Upper lobe of left lung (tissue), 6 donors: ENCODE measurements around the gene TTLL5. TPM values are rescaled to one million over a fixed set of nuclear protein-coding genes. Genes with fewer than 3 reads are reported as not detected.

Experiments used
- ATAC-seq, 2 donors: fragments of 200-7000 bp; cut with Tn5 transposase; one replicate each; pipeline ENCODE4 v1.9.1; 2022; ENCODE audit warnings: mild to moderate bottlenecking in 2 of 2, moderate library complexity in 2 of 2; ENCODE audit not compliant: low FRiP score in 2 of 2
- DNase-seq, 2 donors: peaks; one replicate each; pipeline ENCODE4 v3.0.0-alpha.2; 2019 to 2020
- H3K27ac ChIP-seq, 4 donors: fragments of 200-600 bp; sonication (generic); one replicate each; pipeline ENCODE4 v1.5.1; 2016 to 2019
- H3K27me3 ChIP-seq, 4 donors: fragments of 200-600 bp; sonication (generic); one replicate each; pipeline ENCODE4 v1.5.1; 2017 to 2019
- H3K36me3 ChIP-seq, 4 donors: fragments of 200-600 bp; sonication (generic); one replicate each; pipeline ENCODE4 v1.5.1; 2016 to 2019
- H3K4me1 ChIP-seq, 4 donors: fragments of 200-600 bp; sonication (generic); one replicate each; pipeline ENCODE4 v1.5.1; 2018 to 2019
- H3K4me3 ChIP-seq, 4 donors: fragments of 200-600 bp; sonication (generic); one replicate each; pipeline ENCODE4 v1.5.1; 2017 to 2019; ENCODE audit warnings: mild to moderate bottlenecking in 2 of 4, moderate library complexity in 1 of 4
- H3K9me3 ChIP-seq, 4 donors: fragments of 200-600 bp; sonication (generic); one replicate each; pipeline ENCODE4 v1.5.1; 2018 to 2019
- CTCF ChIP-seq, 6 experiments: fragments of 450-650 bp in 4 of 6; fragments of 200-600 bp in 2 of 6; sonication (generic) in 2 of 6; IDR thresholded peaks; one replicate each; pipeline ENCODE4 v1.5.1; 2016 to 2019; ENCODE audit warnings: antibody characterized with exemption in 6 of 6
- EP300 ChIP-seq, 4 donors: sonication (generic); formaldehyde crosslinking; IDR thresholded peaks; one replicate each; pipeline ENCODE4 v1.5.1; 2017; ENCODE audit warnings: antibody characterized with exemption in 4 of 4, control low read depth in 2 of 4
- POLR2A ChIP-seq, 4 donors: fragments of 450-650 bp; IDR thresholded peaks; one replicate each; pipeline ENCODE4 v1.5.1; 2016 to 2017; ENCODE audit warnings: antibody characterized with exemption in 4 of 4, mild to moderate bottlenecking in 2 of 4
- POLR2AphosphoS5 ChIP-seq, 2 donors: sonication (generic); formaldehyde crosslinking; IDR thresholded peaks; one replicate each; pipeline ENCODE4 v1.5.1; 2017; ENCODE audit warnings: antibody characterized with exemption in 2 of 2
- WGBS, 2 donors: methylation state at CpG; one replicate each; pipeline ENCODE4 v1.1.5; 2017 to 2018; 5-methylcytosine and 5-hydroxymethylcytosine counted together
- total RNA-seq, 6 donors: library from RNA; depleted of rRNA in 4 of 6; stranded (reverse); fragments of >200 nt in 4 of 6; gene quantifications; one replicate each; pipeline versions ENCODE4 v1.1.0 to v1.2.1, GENCODE V29; 2016 to 2021
- donor health status: DM: no; HTN: no; CAD: no; lungs with moderate emphysema.
- donor health status: DM: no; HTN: yes; CAD: no; lungs with severe emphysema.

Gene TTLL5
- total RNA-seq, 6 donors from 2014 or later: 24.5 to 85.9 (median 33.5) TPM

GRCh38 chr14:75627406-75627805 lies 33.6 kb upstream of the TTLL5 start:
- WGBS, 2 donors: 66 to 73% methylated on average over 4 of the region's 4 CpGs
- Histone ChIP-seq H3K4me3 (no peak overlapping the region), H3K27me3 (no peaks in the 10 kb centered on the region), H3K9me3 (no peaks in the 10 kb centered on the region), H3K27ac (peak overlapping the region in 1 of 4 donors; percentile 47), H3K4me1 (no peaks in the 10 kb centered on the region), H3K36me3 (peaks cover 0 to 3% (median 0%) of the 10 kb centered on the region in 4 donors)
- ATAC-seq: no peak
- TF ChIP-seq EP300 (IDR thresholded peaks at IDR 0.05) (no peak), POLR2AphosphoS5 (IDR thresholded peaks at IDR 0.05) (no peak)
- no peak for DNase-seq

GRCh38 chr14:75628816-75629215 lies 32.2 kb upstream of the TTLL5 start:
- no peaks in the 10 kb centered on the region for H3K9me3 ChIP-seq
- no peaks in the 10 kb centered on the region for H3K4me1 ChIP-seq
- ATAC-seq (no peak), DNase-seq (no peak)
- no peak overlapping the region for H3K27ac ChIP-seq
- WGBS, 2 donors: 78 to 80% methylated on average over 3 of the region's 3 CpGs
- H3K36me3 ChIP-seq: peaks cover 0 to 3% (median 0%) of the 10 kb centered on the region in 4 donors
- no peak for TF ChIP-seq EP300 (IDR thresholded peaks at IDR 0.05)
- TF ChIP-seq CTCF (IDR thresholded peaks at IDR 0.05): no peak
- TF ChIP-seq POLR2AphosphoS5 (IDR thresholded peaks at IDR 0.05): no peak
- no peak for TF ChIP-seq POLR2A (IDR thresholded peaks at IDR 0.05)
- H3K4me3 ChIP-seq: no peak overlapping the region
- H3K27me3 ChIP-seq: no peaks in the 10 kb centered on the region

DNA sequence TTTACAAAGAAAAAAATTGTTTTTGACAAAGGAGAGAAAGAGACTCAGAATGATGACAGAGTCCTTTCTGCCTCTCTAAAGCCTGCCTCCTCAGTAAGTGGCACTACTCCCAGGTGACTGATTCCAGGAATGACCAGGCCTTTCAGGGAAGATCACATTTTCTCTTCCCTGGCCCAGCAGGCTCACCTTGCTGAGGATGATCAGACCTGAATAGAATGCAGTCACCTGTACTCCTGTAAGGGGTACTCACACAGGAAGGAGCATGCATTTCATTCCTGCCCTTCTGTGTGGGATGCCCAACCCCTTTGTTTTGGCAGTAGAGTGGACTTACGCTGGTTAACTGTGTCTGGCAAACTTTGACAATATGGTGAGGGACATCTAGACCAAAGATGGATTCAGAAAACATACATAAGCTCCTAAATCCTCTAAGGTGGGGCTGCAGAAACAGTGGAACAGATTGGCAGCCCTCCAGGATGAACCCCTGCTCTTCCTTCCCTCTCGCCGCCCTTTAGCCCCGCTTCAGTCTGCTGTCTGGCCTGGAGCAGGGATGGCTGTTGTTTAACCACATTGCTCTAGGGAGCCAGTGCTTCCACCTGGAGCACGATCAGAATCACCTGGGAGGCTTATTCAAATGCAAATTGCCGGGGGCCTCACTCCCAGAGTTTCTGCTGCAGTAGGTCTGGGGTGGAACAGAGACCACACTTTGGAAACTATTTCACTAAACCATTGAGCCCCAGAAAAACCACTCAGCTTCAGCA lies 30.2 kb upstream of the TTLL5 start:
- H3K27me3 ChIP-seq: no peaks in the 10 kb centered on the region
- peaks cover 0 to 3% (median 0%) of the 10 kb centered on the region in 4 donors for H3K36me3 ChIP-seq
- no peaks in the 10 kb centered on the region for H3K9me3 ChIP-seq
- WGBS, 2 donors: 90 to 94% methylated on average over 5 to 6 of the region's 6 CpGs
- ATAC-seq (no peak), DNase-seq (no peak)
- no peak overlapping the region for H3K4me3 ChIP-seq
- no peaks in the 10 kb centered on the region for H3K4me1 ChIP-seq
- no peak overlapping the region for H3K27ac ChIP-seq
- no peak for TF ChIP-seq EP300 (IDR thresholded peaks at IDR 0.05)
- TF ChIP-seq POLR2A (IDR thresholded peaks at IDR 0.05): no peak
- no peak for TF ChIP-seq POLR2AphosphoS5 (IDR thresholded peaks at IDR 0.05)
- TF ChIP-seq CTCF (IDR thresholded peaks at IDR 0.05): no peak

- no peak overlapping the region for H3K27ac ChIP-seq
These were observed 29.6 kb upstream of the TTLL5 start for GRCh38 chr14:75631453-75631831.

DNA sequence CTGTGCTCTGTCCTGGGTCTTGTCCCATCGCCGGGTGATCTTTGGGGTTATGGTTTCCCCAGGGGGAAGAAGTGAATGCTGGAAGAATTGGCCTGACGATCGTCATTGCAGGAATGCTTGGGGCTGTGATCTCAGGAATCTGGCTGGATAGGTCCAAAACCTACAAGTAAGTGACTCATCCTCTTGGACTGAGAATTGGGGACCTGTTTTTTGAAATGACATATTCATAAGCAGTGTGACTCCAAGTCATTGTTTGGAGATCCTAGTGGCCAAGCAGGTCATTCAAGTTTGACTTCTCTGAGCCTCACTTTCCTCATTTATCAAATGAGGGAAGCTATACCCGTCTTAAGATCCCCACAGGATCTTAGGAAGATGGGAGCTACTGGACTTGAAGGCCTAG lies 26.2 kb upstream of the TTLL5 start:
- TF ChIP-seq EP300 (IDR thresholded peaks at IDR 0.05): no peak
- TF ChIP-seq POLR2AphosphoS5 (IDR thresholded peaks at IDR 0.05): no peak
- no peak for TF ChIP-seq POLR2A (IDR thresholded peaks at IDR 0.05)
- TF ChIP-seq CTCF (IDR thresholded peaks at IDR 0.05): no peak
- ATAC-seq (no peak), DNase-seq (no peak)
- Histone ChIP-seq H3K9me3 (no peaks in the 10 kb centered on the region), H3K4me1 (no peaks in the 10 kb centered on the region), H3K27ac (no peak overlapping the region), H3K36me3 (no peaks in the 10 kb centered on the region), H3K27me3 (no peaks in the 10 kb centered on the region), H3K4me3 (no peak overlapping the region)
- WGBS, 2 donors: 83 to 87% methylated on average over 5 of the region's 5 CpGs

More at GRCh38 chr14:75631453-75631831, 29.6 kb upstream of the TTLL5 start:
- ATAC-seq (no peak), DNase-seq (no peak)
- Histone ChIP-seq H3K4me3 (no peak overlapping the region), H3K9me3 (no peaks in the 10 kb centered on the region), H3K36me3 (peaks cover 0 to 3% (median 0%) of the 10 kb centered on the region in 4 donors), H3K27me3 (no peaks in the 10 kb centered on the region), H3K4me1 (no peaks in the 10 kb centered on the region)
- TF ChIP-seq POLR2AphosphoS5 (IDR thresholded peaks at IDR 0.05): no peak
- no peak for TF ChIP-seq CTCF (IDR thresholded peaks at IDR 0.05)
- TF ChIP-seq POLR2A (IDR thresholded peaks at IDR 0.05): no peak
- TF ChIP-seq EP300 (IDR thresholded peaks at IDR 0.05): no peak
- WGBS, 2 donors: 83 to 84% methylated on average over 5 of the region's 5 CpGs
